ENCODE data around the gene AFF1. TPM values are rescaled to one million over a fixed set of nuclear protein-coding genes. Genes with fewer than 3 reads are reported as not detected.

Gene AFF1
- total and polyA plus RNA-seq, 2 donors (not counting 1 experiment from before 2014, with no cell fraction given) = 15.5 to 21.1 TPM

DNA sequence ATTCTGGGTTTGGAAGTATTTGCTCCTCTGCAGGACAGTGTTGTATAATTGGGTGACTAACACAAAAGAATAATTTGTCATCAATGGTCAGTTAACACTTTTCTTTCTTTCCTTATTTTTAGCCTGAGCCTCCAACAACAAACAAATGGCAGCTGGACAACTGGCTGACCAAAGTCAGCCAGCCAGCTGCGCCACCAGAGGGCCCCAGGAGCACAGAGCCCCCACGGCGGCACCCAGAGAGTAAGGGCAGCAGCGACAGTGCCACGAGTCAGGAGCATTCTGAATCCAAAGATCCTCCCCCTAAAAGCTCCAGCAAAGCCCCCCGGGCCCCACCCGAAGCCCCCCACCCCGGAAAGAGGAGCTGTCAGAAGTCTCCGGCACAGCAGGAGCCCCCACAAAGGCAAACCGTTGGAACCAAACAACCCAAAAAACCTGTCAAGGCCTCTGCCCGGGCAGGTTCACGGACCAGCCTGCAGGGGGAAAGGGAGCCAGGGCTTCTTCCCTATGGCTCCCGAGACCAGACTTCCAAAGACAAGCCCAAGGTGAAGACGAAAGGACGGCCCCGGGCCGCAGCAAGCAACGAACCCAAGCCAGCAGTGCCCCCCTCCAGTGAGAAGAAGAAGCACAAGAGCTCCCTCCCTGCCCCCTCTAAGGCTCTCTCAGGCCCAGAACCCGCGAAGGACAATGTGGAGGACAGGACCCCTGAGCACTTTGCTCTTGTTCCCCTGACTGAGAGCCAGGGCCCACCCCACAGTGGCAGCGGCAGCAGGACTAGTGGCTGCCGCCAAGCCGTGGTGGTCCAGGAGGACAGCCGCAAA lies 179.6 kb downstream of the AFF1 start:
- no peaks in the 10 kb centered on the region for H3K27me3 ChIP-seq (ENCODE audit: control insufficient read depth, insufficient read depth, low read length)
- no peak overlapping the region for H3K4me2 ChIP-seq (ENCODE audit: extremely low read depth, insufficient read depth, low read length)
- no peak overlapping the region for H3K9ac ChIP-seq (ENCODE audit: insufficient read depth, low read length)
- H3K4me3 ChIP-seq (replicated peaks in 1 of 4; ENCODE audit: control extremely low read depth in 1 of 4, insufficient read depth in 1 of 4, low read depth in 3 of 4, low read length in 4 of 4) = no peak overlapping the region
- no peaks in the 10 kb centered on the region for H3K4me1 ChIP-seq (ENCODE audit: control insufficient read depth, extremely low read depth, insufficient read depth, low read length)
- DNase-seq (ENCODE audit: low read depth in 2 of 2) = no peak
- H3K79me2 ChIP-seq (ENCODE audit: control insufficient read depth, insufficient read depth, low read length) = peaks cover 3% of the 10 kb centered on the region
- no peak for TF ChIP-seq EZH2 (IDR thresholded peaks at IDR 0.05; ENCODE audit: low read length, missing control alignments)
- TF ChIP-seq, protein P1, sequence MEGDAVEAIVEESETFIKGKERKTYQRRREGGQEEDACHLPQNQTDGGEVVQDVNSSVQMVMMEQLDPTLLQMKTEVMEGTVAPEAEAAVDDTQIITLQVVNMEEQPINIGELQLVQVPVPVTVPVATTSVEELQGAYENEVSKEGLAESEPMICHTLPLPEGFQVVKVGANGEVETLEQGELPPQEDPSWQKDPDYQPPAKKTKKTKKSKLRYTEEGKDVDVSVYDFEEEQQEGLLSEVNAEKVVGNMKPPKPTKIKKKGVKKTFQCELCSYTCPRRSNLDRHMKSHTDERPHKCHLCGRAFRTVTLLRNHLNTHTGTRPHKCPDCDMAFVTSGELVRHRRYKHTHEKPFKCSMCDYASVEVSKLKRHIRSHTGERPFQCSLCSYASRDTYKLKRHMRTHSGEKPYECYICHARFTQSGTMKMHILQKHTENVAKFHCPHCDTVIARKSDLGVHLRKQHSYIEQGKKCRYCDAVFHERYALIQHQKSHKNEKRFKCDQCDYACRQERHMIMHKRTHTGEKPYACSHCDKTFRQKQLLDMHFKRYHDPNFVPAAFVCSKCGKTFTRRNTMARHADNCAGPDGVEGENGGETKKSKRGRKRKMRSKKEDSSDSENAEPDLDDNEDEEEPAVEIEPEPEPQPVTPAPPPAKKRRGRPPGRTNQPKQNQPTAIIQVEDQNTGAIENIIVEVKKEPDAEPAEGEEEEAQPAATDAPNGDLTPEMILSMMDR (conservative IDR thresholded peaks at IDR 0.05 in 1 of 2, IDR thresholded peaks at IDR 0.05 in 1 of 2; ENCODE audit: low read depth in 1 of 2, low read length in 2 of 2) = no peak
- H2AFZ ChIP-seq (ENCODE audit: low read length) = no peak overlapping the region
- H3K27ac ChIP-seq (ENCODE audit: insufficient read depth, low read length) = no peak overlapping the region
- no peaks in the 10 kb centered on the region for H4K20me1 ChIP-seq (ENCODE audit: control insufficient read depth, extremely low read depth, insufficient read depth, low read length)
- H3K9me3 ChIP-seq (ENCODE audit: control insufficient read depth, insufficient read depth, low read depth, low read length) = no peaks in the 10 kb centered on the region
- peaks cover 11% of the 10 kb centered on the region for H3K36me3 ChIP-seq (ENCODE audit: control insufficient read depth, insufficient read depth, low read length)

DNA sequence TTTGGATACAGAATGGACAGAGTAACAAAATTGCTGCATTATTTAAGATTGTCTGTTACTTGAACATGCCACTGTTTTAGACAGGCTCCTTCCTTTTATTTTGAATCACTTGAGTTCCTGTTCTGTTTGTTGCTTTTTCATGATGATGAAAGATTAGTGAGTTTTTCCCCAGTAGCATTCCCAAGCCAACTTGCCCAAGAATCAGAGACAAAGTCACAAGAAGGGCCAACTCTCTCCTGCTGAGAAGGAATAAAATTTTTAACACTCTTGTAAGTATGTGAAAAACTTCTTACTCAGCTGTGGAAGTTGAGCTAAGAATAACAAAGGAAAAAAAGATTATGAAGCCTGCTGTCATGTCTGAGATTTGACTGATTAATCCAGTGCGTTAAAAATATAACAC lies 181.4 kb downstream of the AFF1 start:
- Histone ChIP-seq H3K36me3 (ENCODE audit: control insufficient read depth, insufficient read depth, low read length) (peaks cover 11% of the 10 kb centered on the region), H3K4me3 (replicated peaks in 1 of 4; ENCODE audit: control extremely low read depth in 1 of 4, insufficient read depth in 1 of 4, low read depth in 3 of 4, low read length in 4 of 4) (no peak overlapping the region), H2AFZ (ENCODE audit: low read length) (no peak overlapping the region), H4K20me1 (ENCODE audit: control insufficient read depth, extremely low read depth, insufficient read depth, low read length) (no peaks in the 10 kb centered on the region), H3K4me1 (ENCODE audit: control insufficient read depth, extremely low read depth, insufficient read depth, low read length) (no peaks in the 10 kb centered on the region), H3K79me2 (ENCODE audit: control insufficient read depth, insufficient read depth, low read length) (peaks cover 3% of the 10 kb centered on the region), H3K27me3 (ENCODE audit: control insufficient read depth, insufficient read depth, low read length) (no peaks in the 10 kb centered on the region), H3K27ac (ENCODE audit: insufficient read depth, low read length) (no peak overlapping the region), H3K9me3 (ENCODE audit: control insufficient read depth, insufficient read depth, low read depth, low read length) (no peaks in the 10 kb centered on the region), H3K4me2 (ENCODE audit: extremely low read depth, insufficient read depth, low read length) (no peak overlapping the region), H3K9ac (ENCODE audit: insufficient read depth, low read length) (no peak overlapping the region)
- DNase-seq (ENCODE audit: low read depth in 2 of 2) = peak; percentile 30 to 51
- TF ChIP-seq, protein P1 (conservative IDR thresholded peaks at IDR 0.05 in 1 of 2, IDR thresholded peaks at IDR 0.05 in 1 of 2; ENCODE audit: low read depth in 1 of 2, low read length in 2 of 2) = no peak
- TF ChIP-seq EZH2 (IDR thresholded peaks at IDR 0.05; ENCODE audit: low read length, missing control alignments) = no peak

DNA sequence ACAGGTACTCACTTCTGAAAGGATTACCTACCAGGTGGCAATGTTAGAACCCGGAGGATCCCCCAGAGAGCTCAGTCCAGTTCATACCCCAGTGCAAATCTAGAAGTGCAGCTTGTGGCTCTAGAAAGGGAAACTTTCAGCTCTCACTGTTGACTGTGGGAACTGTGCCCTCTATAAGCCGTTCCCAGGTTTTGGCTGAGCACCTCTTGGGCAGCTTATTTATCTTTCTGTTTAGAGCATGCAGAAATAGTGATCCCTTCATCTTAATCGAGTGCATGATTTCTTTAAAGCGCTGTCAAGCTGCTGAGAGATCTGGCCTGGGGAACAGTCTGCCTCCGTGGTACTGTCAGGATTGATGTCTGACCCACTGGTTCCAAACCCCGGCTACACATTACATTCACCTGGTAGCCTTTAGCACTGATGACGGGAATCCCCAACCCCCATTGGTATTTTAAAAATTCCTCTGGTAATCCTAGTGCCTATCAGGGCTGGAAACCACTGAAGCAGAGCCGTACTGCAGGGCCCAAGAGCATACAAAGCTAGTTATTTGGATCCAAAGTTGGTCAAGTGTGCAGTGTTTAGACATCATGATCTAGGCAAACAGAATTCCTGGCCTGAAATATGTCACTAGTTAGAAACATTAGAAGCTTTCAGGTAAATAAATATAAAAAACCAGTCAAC lies 182.4 kb downstream of the AFF1 start:
- H3K27ac ChIP-seq (ENCODE audit: insufficient read depth, low read length) = no peak overlapping the region
- no peak overlapping the region for H3K4me3 ChIP-seq (replicated peaks in 1 of 4; ENCODE audit: control extremely low read depth in 1 of 4, insufficient read depth in 1 of 4, low read depth in 3 of 4, low read length in 4 of 4)
- H3K9me3 ChIP-seq (ENCODE audit: control insufficient read depth, insufficient read depth, low read depth, low read length) = no peaks in the 10 kb centered on the region
- H4K20me1 ChIP-seq (ENCODE audit: control insufficient read depth, extremely low read depth, insufficient read depth, low read length) = no peaks in the 10 kb centered on the region
- no peak overlapping the region for H2AFZ ChIP-seq (ENCODE audit: low read length)
- H3K79me2 ChIP-seq (ENCODE audit: control insufficient read depth, insufficient read depth, low read length) = no peaks in the 10 kb centered on the region
- H3K4me2 ChIP-seq (ENCODE audit: extremely low read depth, insufficient read depth, low read length) = no peak overlapping the region
- no peak for DNase-seq (ENCODE audit: low read depth in 2 of 2)
- H3K27me3 ChIP-seq (ENCODE audit: control insufficient read depth, insufficient read depth, low read length) = no peaks in the 10 kb centered on the region
- peaks cover 8% of the 10 kb centered on the region for H3K36me3 ChIP-seq (ENCODE audit: control insufficient read depth, insufficient read depth, low read length)
- TF ChIP-seq, protein P1 (conservative IDR thresholded peaks at IDR 0.05 in 1 of 2, IDR thresholded peaks at IDR 0.05 in 1 of 2; ENCODE audit: low read depth in 1 of 2, low read length in 2 of 2) = no peak
- TF ChIP-seq EZH2 (IDR thresholded peaks at IDR 0.05; ENCODE audit: low read length, missing control alignments) = no peak
- H3K9ac ChIP-seq (ENCODE audit: insufficient read depth, low read length) = no peak overlapping the region
- H3K4me1 ChIP-seq (ENCODE audit: control insufficient read depth, extremely low read depth, insufficient read depth, low read length) = peaks cover under 1% of the 10 kb centered on the region
